GM10248 (cell line): Measurements from ENCODE around the gene HSD17B11.
"Not testable (repeated sequence)": the region's sequence is repeated elsewhere in the genome, so short reads cannot be mapped to it uniquely, and the experiment has no call there.

Experiments
- CTCF ChIA-PET: fragments of 300-600 bp; sonication (Branson Sonifier 250); formaldehyde crosslinking; extraction: SDS; loops from one replicate; lab custom pipeline; 2021; ENCODE audit warnings: antibody characterized with exemption; lab: Yijun Ruan, JAX
- POLR2A ChIA-PET: fragments of 350-650 bp; sonication (Branson Sonifier 250); formaldehyde crosslinking; extraction: SDS; loops from one replicate; lab custom pipeline; 2020; ENCODE audit warnings: antibody characterized with exemption; lab: Yijun Ruan, JAX
- DNase-seq: peaks from one replicate; pipeline ENCODE4 v3.0.0; 2012; ENCODE audit errors: extremely low spot score
- TF ChIP-seq, protein P1 (sequence below): IDR thresholded peaks from 2 replicates; pipeline ENCODE4 v1.5.1; 2012; ENCODE audit warnings: mild to moderate bottlenecking, low read depth; ENCODE audit errors: extremely low read depth, missing control alignments, control extremely low read depth

HSD17B11 gene

GRCh38 chr4:87425711-87426110 is 34.7 kb upstream of the HSD17B11 start:
- no peak for DNase-seq
- CTCF ChIA-PET: no interaction called here

DNA sequence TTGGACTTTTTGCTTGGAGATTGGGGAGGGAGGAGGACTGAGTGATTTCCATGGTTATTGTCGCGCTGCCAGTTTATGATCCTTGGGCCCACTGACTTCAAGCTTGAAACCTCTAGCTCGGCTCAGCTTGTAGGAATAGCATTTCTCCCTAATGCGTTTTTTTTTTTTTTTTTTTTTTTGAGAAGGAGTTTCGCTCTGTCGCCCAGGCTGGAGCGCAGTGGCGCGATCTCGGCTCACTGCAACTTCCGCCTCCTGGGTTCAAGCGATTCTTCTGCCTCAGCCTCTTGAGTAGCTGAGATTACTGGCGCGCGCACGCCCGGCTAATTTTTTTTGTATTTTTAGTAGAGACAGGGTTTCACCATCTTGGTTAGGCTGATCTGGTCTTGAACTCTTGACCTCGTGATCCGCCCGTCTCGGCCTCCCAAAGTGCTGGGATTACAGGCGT is 33.1 kb upstream of the HSD17B11 start:
- CTCF ChIA-PET, DNase-seq, POLR2A ChIA-PET: not testable (repeated sequence)

More at GRCh38 chr4:87425711-87426110, 34.7 kb upstream of the HSD17B11 start:
- POLR2A ChIA-PET: no interaction called here
- TF ChIP-seq, protein P1, sequence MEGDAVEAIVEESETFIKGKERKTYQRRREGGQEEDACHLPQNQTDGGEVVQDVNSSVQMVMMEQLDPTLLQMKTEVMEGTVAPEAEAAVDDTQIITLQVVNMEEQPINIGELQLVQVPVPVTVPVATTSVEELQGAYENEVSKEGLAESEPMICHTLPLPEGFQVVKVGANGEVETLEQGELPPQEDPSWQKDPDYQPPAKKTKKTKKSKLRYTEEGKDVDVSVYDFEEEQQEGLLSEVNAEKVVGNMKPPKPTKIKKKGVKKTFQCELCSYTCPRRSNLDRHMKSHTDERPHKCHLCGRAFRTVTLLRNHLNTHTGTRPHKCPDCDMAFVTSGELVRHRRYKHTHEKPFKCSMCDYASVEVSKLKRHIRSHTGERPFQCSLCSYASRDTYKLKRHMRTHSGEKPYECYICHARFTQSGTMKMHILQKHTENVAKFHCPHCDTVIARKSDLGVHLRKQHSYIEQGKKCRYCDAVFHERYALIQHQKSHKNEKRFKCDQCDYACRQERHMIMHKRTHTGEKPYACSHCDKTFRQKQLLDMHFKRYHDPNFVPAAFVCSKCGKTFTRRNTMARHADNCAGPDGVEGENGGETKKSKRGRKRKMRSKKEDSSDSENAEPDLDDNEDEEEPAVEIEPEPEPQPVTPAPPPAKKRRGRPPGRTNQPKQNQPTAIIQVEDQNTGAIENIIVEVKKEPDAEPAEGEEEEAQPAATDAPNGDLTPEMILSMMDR: no peak

DNA sequence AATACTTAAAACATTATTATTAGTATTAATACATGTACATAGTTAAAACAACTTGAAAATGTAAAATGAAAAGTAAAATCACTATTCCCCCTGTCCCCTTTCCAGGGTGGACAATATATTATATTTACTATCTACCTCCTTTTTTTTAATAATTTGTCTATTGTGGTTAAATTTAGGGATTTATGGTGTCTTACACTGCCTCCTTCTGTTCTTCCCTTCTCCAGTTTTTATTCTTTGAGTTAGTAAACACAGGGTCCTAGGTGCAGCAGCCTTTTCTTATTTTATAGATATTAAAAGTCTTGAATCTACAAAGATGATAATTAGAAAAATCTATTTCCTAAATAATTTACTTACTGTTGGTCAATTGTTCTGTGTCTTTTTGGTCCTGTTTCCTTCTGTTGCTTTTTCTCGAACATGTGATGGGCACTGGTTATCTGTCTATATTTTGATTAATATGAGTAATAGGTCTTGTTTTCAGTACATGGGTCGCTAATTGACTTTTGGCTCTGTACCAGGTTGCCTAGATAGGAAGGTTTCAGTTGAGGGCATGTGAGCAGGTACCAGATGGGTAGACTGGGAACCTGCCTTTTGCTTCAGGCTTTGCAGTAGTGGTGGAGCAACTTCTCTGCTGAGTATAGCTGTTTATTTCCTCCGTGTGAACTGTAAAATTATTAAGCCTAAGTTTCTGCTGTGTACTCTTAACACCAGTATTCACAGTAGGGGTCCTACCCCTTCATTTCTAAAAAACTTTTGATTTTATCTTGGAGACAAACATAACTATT is 32.5 kb upstream of the HSD17B11 start:
- ChIA-PET CTCF (interaction anchor here (0.8 to 2.9 kb wide), 3 partner anchors 33 to 47 kb away, joined by 3 to 15 read pairs (median 7); partner anchors contain the start of gene HSD17B11), POLR2A (no interaction called here)
- TF ChIP-seq, protein P1: no peak
- peak; percentile 29 for DNase-seq

- DNase-seq: peak; percentile 87
- ChIA-PET CTCF (interaction anchor here (0.7 to 2.9 kb wide), 5 partner anchors 10 to 500 kb away, joined by 3 to 15 read pairs (median 3); partner anchors contain the start of gene HSD17B11), POLR2A (interaction anchor here (1.5 kb wide), 1 partner anchor 31 kb away, joined by 5 read pairs; the partner anchor contains the start of gene HSD17B11)
- TF ChIP-seq, protein P1: no peak
These were observed 31.4 kb upstream of the HSD17B11 start, which contains the start of gene NUDT9 for GRCh38 chr4:87422104-87423052. TSS of gene NUDT9 (plus strand) at chr4:87422573. CDS start at chr4:87422906, 333 bp downstream.

DNA sequence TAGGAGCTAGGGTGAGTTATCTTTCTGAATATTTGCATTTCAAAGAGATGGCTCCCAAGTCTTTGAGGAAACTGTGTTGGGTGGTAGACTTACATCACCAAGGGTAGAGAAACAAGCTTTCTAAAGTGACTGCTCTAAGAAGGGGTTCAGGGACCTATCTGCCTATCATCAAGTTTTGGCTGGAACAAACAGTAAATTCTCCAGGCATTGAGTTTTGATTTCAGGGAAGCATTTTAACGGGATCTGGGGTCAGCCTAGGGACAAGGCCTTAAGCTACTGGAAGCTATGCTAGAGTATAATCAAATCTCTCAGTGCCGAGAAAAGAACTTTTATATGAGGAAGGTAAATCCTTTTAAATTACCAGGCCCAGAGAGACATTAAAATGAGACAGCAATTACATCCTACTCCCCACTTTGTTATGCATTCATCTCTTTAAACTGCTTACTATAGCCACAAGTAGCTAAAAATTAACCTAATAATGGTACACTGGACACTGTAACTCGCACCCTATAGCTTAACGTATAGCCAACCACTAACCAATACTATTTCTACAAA is 29.4 kb upstream of the HSD17B11 start:
- POLR2A ChIA-PET: interaction anchor here (0.5 kb wide), 1 partner anchor 51 kb away, joined by 4 read pairs; no protein-coding TSS in a partner anchor
- CTCF ChIA-PET: interaction anchor here (0.9 to 2.9 kb wide), 7 partner anchors 14 to 87 kb away, joined by 3 to 15 read pairs (median 3); no protein-coding TSS in a partner anchor
- TF ChIP-seq, protein P1: no peak
- DNase-seq: no peak

DNA sequence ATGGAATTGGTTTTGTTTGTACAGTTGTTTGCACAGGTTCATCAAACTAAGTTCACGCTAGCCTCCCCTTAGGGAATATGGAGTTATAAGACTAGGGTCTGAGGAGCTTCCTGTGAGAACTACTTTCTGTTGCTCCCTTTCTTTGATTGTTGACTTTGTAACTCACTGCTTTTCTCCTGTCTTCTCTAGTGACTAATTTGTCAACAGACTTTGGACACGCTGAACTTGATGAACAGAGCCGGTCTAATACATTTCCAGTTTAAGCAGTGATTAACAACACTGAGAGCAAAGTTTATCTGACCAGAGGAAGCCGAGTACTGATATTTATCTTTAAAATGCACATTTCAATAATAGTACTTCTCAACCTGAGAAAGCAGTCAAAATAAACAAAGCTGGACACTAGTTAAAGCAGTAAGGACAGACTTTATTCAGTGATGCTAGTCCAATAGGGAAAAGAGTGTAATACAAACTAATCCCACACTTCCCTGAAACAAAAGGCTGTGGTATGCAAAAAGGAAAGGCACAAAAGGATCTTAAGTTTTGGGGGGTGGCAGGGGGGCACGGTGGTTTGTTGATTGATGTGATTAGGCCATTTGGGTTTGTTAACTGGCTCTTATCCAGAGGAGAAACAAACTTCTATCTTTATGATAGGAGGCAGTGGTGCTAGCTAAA is 28.7 kb upstream of the HSD17B11 start:
- DNase-seq: no peak
- TF ChIP-seq, protein P1: no peak
- POLR2A ChIA-PET: interaction anchor here (0.5 kb wide), 1 partner anchor 52 kb away, joined by 4 read pairs; no protein-coding TSS in a partner anchor
- CTCF ChIA-PET: interaction anchor here (1.1 to 1.8 kb wide), 5 partner anchors 12 to 79 kb away, joined by 3 to 4 read pairs (median 4); no protein-coding TSS in a partner anchor

DNA sequence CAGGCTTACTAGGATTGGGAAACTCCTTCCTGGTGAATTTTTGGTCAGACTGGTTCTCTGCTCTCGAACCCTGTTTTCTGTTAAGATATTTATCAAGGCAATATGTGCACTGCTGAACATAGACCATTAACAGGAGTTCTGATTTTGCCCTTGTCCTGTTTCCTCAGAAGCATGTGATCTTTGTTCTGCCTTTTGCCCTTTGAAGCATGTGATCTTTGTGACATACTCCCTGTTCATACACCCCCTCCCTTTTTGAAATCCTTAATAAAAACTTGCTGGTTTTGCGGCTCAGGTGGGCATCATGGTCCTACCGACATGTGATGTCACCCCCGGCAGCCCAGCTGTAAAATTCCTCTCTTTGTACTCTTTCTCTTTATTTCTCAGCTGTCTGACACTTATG is 27.4 kb upstream of the HSD17B11 start:
- POLR2A ChIA-PET, DNase-seq, CTCF ChIA-PET: not testable (repeated sequence)
